Activated naive CD4-positive, alpha-beta T cell treated with anti-CD3 and anti-CD28 coated beads, Interleukin-2, amount 50 U/mL, for 72 hours (primary cell): ENCODE data around the gene PFDN5. TPM values are rescaled to one million over a fixed set of nuclear protein-coding genes. Genes with fewer than 3 reads are reported as not detected.
"Not testable (repeated sequence)": the region's sequence is repeated elsewhere in the genome, so short reads cannot be mapped to it uniquely, and the experiment has no call there.

Experiments
- ATAC-seq, 2 donors: fragments of 150-1000 bp; cut with Tn5 transposase; 2 replicates each; pipeline ENCODE4 v1.10.0; 2021; ENCODE audit warnings: mild to moderate bottlenecking in 2 of 2, moderate library complexity in 2 of 2
- DNase-seq, 2 donors: peaks; one replicate each; pipeline ENCODE4 v3.0.0; 2021 to 2022; ENCODE audit warnings: low spot score in 2 of 2
- H3K27ac Mint-ChIP-seq, 2 donors: one replicate each; pipeline ENCODE4 v1.8.0; 2022; ENCODE audit warnings: mild to moderate bottlenecking in 2 of 2, mixed read lengths in 2 of 2
- H3K36me3 Mint-ChIP-seq, 2 donors: one replicate each; pipeline ENCODE4 v1.8.0; 2022; ENCODE audit warnings: mixed read lengths in 2 of 2
- H3K9me3 Mint-ChIP-seq, 2 donors: one replicate each; pipeline ENCODE4 v1.8.0; 2022; ENCODE audit warnings: mixed read lengths in 2 of 2
- total RNA-seq, 2 donors: library from RNA; stranded (reverse); gene quantifications; one replicate each; pipeline ENCODE4 v1.2.3, GENCODE V29; 2022

Gene PFDN5
- total RNA-seq, 2 donors from 2014 or later, result 334 to 355 TPM

- peaks cover 7 to 8% of the 10 kb centered on the region in 2 donors for H3K36me3 Mint-ChIP-seq
- DNase-seq (no peak), ATAC-seq (no peak)
- H3K9me3 Mint-ChIP-seq, result no peaks in the 10 kb centered on the region
- H3K27ac Mint-ChIP-seq, result peak overlapping the region in 1 of 2 donors; percentile 81
Measured at GRCh38 chr12:53306826-53307225, 11.5 kb downstream of the PFDN5 start.

GRCh38 chr12:53308276-53308675, 12.9 kb downstream of the PFDN5 start:
- no peak for DNase-seq
- Mint-ChIP-seq H3K27ac (peak overlapping the region in 1 of 2 donors; percentile 38), H3K9me3 (no peaks in the 10 kb centered on the region), H3K36me3 (peaks cover 0 to 7% of the 10 kb centered on the region in 2 donors)
- no peak for ATAC-seq

DNA sequence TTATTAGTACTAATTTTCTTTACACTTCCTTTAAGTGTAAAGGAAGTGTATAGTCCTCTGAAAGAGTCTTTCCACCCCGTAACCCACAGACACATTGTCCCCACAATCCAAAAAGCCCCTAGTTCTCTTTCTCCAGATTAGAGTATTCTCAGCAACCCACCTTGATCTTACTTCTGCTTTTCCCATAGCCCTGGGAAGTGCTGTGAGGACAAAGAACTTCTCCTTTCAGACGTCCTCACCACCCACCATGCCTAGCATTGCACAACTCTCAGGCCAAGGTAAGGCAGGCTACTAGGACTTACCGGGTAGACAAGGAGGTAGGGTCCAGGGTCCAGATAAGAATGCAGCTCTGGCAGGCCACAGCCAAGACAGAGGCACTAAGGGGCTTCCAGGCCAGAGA, 18.7 kb downstream of the PFDN5 start:
- DNase-seq (no peak), ATAC-seq (no peak)
- peak overlapping the region in 1 of 2 donors; percentile 30 for H3K27ac Mint-ChIP-seq
- H3K36me3 Mint-ChIP-seq, result peaks cover 0 to 10% of the 10 kb centered on the region in 2 donors
- no peaks in the 10 kb centered on the region for H3K9me3 Mint-ChIP-seq

GRCh38 chr12:53320352-53321195, 25.2 kb downstream of the PFDN5 start:
- DNase-seq (no peak), ATAC-seq (no peak)
- peak overlapping the region; percentile 92 to 99 for H3K27ac Mint-ChIP-seq
- peaks cover 0 to 10% of the 10 kb centered on the region in 2 donors for H3K36me3 Mint-ChIP-seq
- H3K9me3 Mint-ChIP-seq, result no peaks in the 10 kb centered on the region

DNA sequence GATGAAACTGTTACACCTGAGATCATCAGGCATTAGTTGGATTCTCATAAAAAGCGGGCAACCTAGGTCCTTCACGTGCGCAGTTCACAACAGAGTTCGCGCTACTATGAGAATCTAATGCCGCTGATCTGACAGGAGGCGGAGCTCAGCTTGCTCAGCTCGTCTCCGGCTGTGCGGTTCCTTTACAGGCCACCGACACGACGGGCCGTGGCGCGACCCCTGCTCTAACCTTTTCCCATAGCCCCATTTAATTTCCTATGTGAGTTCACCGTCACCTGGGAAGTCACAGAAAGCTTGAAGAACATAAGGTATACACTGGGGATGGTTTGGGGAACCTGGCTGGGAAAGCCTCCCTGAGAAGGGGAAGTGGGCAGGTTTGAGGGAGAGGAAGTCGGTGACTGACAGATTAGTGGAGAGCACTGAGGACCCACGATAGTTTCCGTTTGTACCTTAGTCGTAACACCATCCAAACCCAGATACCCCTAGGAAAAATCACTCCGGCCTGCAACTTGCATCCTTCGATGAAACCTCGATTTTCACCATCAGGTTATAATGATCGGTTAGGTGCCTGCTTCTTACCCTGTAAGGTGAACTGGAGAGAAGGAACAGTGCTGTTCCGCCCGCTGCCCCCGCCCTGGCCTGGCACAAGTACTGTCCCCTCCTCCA, 28.9 kb downstream of the PFDN5 start:
- Mint-ChIP-seq H3K9me3 (no peaks in the 10 kb centered on the region), H3K27ac (peak overlapping the region; percentile 85 to 99), H3K36me3 (no peaks in the 10 kb centered on the region)
- ATAC-seq, result peak; percentile 25 to 40
- DNase-seq, result peak; percentile 61 to 69

DNA sequence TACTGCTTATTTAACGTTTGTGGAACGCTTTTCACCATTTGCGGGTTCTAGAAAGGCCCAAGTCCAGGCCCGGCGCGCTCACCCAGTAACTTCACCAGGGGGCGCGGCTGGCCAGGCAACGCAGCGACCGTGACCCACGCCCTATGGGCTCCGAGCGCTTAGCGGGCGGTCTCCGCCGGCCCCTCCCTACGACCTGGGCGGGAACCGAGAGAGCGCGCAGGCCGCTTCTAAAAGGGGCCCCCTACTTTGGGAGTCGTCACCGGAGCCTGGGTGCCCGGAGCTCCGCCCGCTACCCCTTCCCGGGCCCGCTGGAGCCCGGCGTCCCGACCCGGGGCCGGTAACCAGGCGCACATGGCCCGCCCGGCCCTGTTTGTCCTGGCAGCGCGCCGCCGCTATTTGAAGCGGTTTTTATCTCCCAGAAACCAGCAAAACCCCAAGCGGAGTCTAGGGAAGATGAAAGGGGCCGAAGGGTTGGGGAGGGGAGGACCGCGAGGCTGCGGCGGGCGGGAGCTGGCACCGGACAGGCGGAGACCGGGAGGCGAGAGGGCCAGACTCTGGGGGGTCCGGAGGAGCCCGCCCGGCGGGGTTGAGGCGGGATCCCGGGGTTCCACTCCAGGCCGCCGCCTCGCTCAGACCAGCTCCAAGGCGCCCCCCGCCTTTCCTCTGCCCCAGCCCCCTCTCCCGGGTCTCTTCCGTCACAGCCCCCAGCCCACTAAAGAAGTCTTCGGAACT, 29.6 kb downstream of the PFDN5 start:
- Mint-ChIP-seq H3K27ac (peak overlapping the region; percentile 85 to 99), H3K9me3 (no peaks in the 10 kb centered on the region), H3K36me3 (no peaks in the 10 kb centered on the region)
- ATAC-seq (peak; percentile 68 to 77), DNase-seq (peak; percentile 86 to 92)

DNA sequence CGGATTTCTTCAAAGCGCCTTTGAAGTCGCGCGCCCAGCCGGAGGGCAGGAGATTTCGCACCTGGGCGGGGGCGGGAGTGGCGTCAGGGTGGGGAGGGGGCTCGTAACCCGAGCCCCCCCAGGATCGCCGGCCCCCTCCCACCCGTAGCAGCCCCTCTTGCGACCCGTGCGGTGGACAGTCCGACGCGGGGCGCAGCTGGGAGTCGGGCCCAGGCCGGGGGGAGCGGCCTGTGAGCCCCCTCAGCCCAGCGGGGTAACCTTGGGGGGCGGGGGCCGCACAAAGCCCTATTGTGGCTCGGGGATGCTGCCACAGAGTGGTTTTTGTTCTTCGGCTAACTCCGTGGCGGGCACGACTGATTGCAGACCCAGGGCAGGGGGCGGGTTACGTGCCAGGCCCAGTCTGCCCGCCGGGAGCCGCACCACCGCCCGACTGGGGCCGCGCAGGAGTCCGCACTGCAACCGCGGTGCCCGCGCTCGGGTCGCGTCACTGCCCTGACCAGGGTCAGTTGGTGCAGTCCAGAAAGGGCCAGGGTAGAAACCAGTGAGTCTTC, 30.2 kb downstream of the PFDN5 start:
- Mint-ChIP-seq H3K9me3 (no peaks in the 10 kb centered on the region), H3K36me3 (no peaks in the 10 kb centered on the region)

DNA sequence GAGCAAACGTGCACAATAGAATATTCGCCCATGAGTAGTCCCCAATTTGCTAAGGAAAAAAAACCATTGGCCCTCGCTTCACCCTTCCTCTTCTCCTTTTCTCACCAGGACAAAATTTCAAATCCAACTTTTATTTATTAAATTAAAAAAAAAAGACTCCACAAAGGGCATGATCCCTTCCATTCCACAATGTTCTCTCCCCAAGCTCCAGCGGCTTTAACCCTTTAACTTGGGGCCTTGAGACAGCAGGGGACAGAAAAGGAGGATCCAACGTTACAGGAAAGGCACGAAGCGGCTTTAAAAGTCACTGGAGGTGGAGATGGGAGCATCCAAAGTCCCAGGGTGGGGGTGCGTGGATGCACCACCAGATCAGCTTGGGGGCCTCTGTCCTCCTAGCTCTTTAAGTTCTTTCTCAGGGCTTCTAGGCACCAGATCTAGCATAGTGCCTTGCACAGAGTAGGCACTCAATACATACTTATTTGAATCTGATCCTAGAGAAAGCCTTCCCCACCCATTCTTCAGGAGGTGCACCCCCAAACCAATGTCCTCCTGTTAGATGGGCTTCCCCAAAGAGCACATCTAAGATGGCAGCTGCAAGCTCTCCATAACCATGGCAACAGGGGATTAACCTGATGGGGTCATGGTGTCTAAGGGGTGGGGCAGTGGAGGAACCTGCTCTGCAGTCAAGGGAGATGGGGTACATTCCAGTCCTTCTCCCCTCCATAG, 31.3 kb downstream of the PFDN5 start:
- H3K36me3 Mint-ChIP-seq, result no peaks in the 10 kb centered on the region
- no peak overlapping the region for H3K27ac Mint-ChIP-seq
- DNase-seq (no peak), ATAC-seq (no peak)
- no peaks in the 10 kb centered on the region for H3K9me3 Mint-ChIP-seq

More for the DNA sequence above, 30.2 kb downstream of the PFDN5 start:
- peak overlapping the region; percentile 37 to 85 for H3K27ac Mint-ChIP-seq
- ATAC-seq (no peak), DNase-seq (peak; percentile 32 to 69)

- Mint-ChIP-seq H3K27ac (no peak overlapping the region), H3K36me3 (no peaks in the 10 kb centered on the region), H3K9me3 (no peaks in the 10 kb centered on the region)
- DNase-seq (no peak), ATAC-seq (no peak)
Measured at GRCh38 chr12:53327435-53328042, 32.2 kb downstream of the PFDN5 start.

DNA sequence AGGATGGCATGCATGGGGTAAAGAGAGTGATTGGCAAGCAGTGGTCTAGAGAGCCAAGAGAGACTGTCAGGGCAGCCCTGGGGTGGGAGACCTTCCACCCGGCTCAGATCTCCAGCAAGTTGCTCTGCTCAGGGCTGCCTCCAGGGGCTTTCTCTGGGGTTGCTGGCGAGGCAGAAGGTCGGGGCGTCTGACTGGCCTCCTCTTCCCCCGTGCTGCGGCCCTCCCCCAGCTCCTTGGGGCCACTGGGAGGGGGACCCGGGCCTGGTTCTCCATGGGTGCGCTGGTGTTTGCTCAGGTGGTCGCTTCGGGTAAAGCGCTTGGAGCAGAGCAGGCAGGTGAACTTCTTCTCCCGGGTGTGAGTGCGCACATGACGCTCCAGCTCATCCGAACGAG, 32.7 kb downstream of the PFDN5 start:
- Mint-ChIP-seq H3K9me3 (no peaks in the 10 kb centered on the region), H3K36me3 (no peaks in the 10 kb centered on the region), H3K27ac (no peak overlapping the region)
- no peak for DNase-seq
- no peak for ATAC-seq

GRCh38 chr12:53330671-53331070, 35.3 kb downstream of the PFDN5 start:
- no peak overlapping the region for H3K27ac Mint-ChIP-seq
- no peak for DNase-seq
- no peaks in the 10 kb centered on the region for H3K36me3 Mint-ChIP-seq
- no peak for ATAC-seq
- H3K9me3 Mint-ChIP-seq, result no peaks in the 10 kb centered on the region

- peak overlapping the region in 1 of 2 donors; percentile 16 for H3K27ac Mint-ChIP-seq
- DNase-seq, H3K9me3 Mint-ChIP-seq, H3K36me3 Mint-ChIP-seq, ATAC-seq: not testable (repeated sequence)
Measured at GRCh38 chr12:53332339-53332738, 37.0 kb downstream of the PFDN5 start.

- ATAC-seq, result no peak
- DNase-seq, result no peak
Measured at GRCh38 chr12:53332744-53333143, 37.4 kb downstream of the PFDN5 start.

DNA sequence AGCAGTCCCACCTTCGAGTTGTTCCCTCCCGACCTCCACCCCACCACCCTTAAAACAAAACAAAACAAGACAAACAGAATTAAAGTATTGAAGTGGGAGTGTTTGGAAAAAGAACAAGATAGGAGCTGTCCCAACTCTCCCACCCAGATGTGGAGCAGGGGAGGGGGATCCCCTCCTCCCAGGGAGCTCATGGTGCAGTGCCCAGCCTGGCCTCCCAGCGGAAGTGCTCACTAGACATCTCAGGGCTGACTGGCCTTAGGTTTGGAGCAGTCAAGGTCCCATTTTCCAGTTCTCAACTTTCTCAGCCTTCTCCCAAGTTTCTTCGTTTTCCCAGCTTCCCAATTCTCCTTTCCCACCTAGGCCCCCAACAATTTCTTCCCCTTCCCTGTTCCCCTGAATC, 37.9 kb downstream of the PFDN5 start:
- Mint-ChIP-seq H3K36me3 (no peaks in the 10 kb centered on the region), H3K9me3 (no peaks in the 10 kb centered on the region), H3K27ac (no peak overlapping the region)
- DNase-seq (no peak), ATAC-seq (no peak)

More at GRCh38 chr12:53332744-53333143, 37.4 kb downstream of the PFDN5 start:
- Mint-ChIP-seq H3K9me3 (no peaks in the 10 kb centered on the region), H3K36me3 (no peaks in the 10 kb centered on the region), H3K27ac (no peak overlapping the region)

GRCh38 chr12:53333845-53334244, 38.5 kb downstream of the PFDN5 start:
- ATAC-seq, result no peak

GRCh38 chr12:53334822-53335221, 39.5 kb downstream of the PFDN5 start:
- Mint-ChIP-seq H3K36me3 (no peaks in the 10 kb centered on the region), H3K9me3 (no peaks in the 10 kb centered on the region), H3K27ac (no peak overlapping the region)
- ATAC-seq (no peak), DNase-seq (no peak)

More at GRCh38 chr12:53333845-53334244, 38.5 kb downstream of the PFDN5 start:
- no peak for DNase-seq
- Mint-ChIP-seq H3K9me3 (no peaks in the 10 kb centered on the region), H3K27ac (no peak overlapping the region), H3K36me3 (no peaks in the 10 kb centered on the region)
